GM19395 (cell line): ENCODE measurements around the gene UBE2U.
"Not testable (repeated sequence)": the region's sequence is repeated elsewhere in the genome, so short reads cannot be mapped to it uniquely, and the experiment has no call there.

Source experiments
- ATAC-seq: cut with Tn5 transposase; IDR thresholded peaks from one replicate; pipeline ENCODE4 v1.9.1; 2021; ENCODE audit warnings: mild to moderate bottlenecking, moderate library complexity; ENCODE audit not compliant: unreplicated experiment

The UBE2U gene

GRCh38 chr1:64236541-64236954 is 33.1 kb downstream of the UBE2U start:
- ATAC-seq = no peak

GRCh38 chr1:64239519-64239918 is 36.1 kb downstream of the UBE2U start:
- ATAC-seq = not testable (repeated sequence)

GRCh38 chr1:64240206-64240605 is 36.8 kb downstream of the UBE2U start:
- no peak for ATAC-seq

GRCh38 chr1:64241069-64241468 is 37.6 kb downstream of the UBE2U start:
- no peak for ATAC-seq

GRCh38 chr1:64242895-64243756 is 39.7 kb downstream of the UBE2U start:
- ATAC-seq = no peak

GRCh38 chr1:64243757-64244080 is 40.3 kb downstream of the UBE2U start:
- no peak for ATAC-seq

GRCh38 chr1:64245495-64245894 is 42.1 kb downstream of the UBE2U start:
- ATAC-seq = no peak

GRCh38 chr1:64246294-64246917 is 43.0 kb downstream of the UBE2U start:
- ATAC-seq = no peak

GRCh38 chr1:64248065-64248464 is 44.6 kb downstream of the UBE2U start:
- no peak for ATAC-seq

- not testable (repeated sequence) for ATAC-seq
Measured at GRCh38 chr1:64250472-64250871, 47.0 kb downstream of the UBE2U start.

GRCh38 chr1:64251971-64252370 is 48.5 kb downstream of the UBE2U start:
- ATAC-seq = no peak

GRCh38 chr1:64257233-64257632 is 53.8 kb downstream of the UBE2U start:
- not testable (repeated sequence) for ATAC-seq

- ATAC-seq = not testable (repeated sequence)
Measured at GRCh38 chr1:64258444-64258843, 55.0 kb downstream of the UBE2U start.

- no peak for ATAC-seq
Measured at GRCh38 chr1:64263335-64263734, 59.9 kb downstream of the UBE2U start.

GRCh38 chr1:64263856-64264255 is 60.4 kb downstream of the UBE2U start:
- no peak for ATAC-seq

- no peak for ATAC-seq
Measured at GRCh38 chr1:64265141-64265540, 61.7 kb downstream of the UBE2U start.

- ATAC-seq = no peak
Measured at GRCh38 chr1:64266991-64267390, 63.6 kb downstream of the UBE2U start.

- no peak for ATAC-seq
Measured at GRCh38 chr1:64268653-64269557, 65.5 kb downstream of the UBE2U start.

- ATAC-seq = no peak
Measured at GRCh38 chr1:64269558-64269884, 66.1 kb downstream of the UBE2U start.

- ATAC-seq = no peak
Measured at GRCh38 chr1:64280001-64280400, 76.6 kb downstream of the UBE2U start.

- no peak for ATAC-seq
Measured at GRCh38 chr1:64282351-64282750, 78.9 kb downstream of the UBE2U start.

- ATAC-seq = no peak
Measured at GRCh38 chr1:64287071-64287470, 83.6 kb downstream of the UBE2U start.
